ENCODE measurements around the gene CEP170B.
A peak's percentile ranks its signal among the peaks of the same experiment; 100 is the strongest.
"Not testable (repeated sequence)": the region's sequence is repeated elsewhere in the genome, so short reads cannot be mapped to it uniquely, and the experiment has no call there.

The CEP170B gene

GRCh38 chr14:104865081-104865630, at the start of gene CEP170B:
TSS of gene CEP170B (plus strand) at chr14:104865268. CDS start at chr14:104868451, 3,183 bp downstream.
- no peak for DNase-seq

- no peak for DNase-seq
Measured at GRCh38 chr14:104816616-104816884, 48.5 kb upstream of the CEP170B start.

- DNase-seq = no peak
Measured at GRCh38 chr14:104817930-104818713, 46.9 kb upstream of the CEP170B start.

- DNase-seq = no peak
Measured at GRCh38 chr14:104818714-104819161, 46.3 kb upstream of the CEP170B start.

GRCh38 chr14:104819361-104819781, 45.7 kb upstream of the CEP170B start:
- DNase-seq = no peak

GRCh38 chr14:104820669-104821228, 44.3 kb upstream of the CEP170B start:
- no peak for DNase-seq

GRCh38 chr14:104821229-104821945, 43.7 kb upstream of the CEP170B start:
- no peak for DNase-seq

GRCh38 chr14:104821971-104822608, 43.0 kb upstream of the CEP170B start:
- no peak for DNase-seq

- no peak for DNase-seq
Measured at GRCh38 chr14:104822821-104823615, 42.0 kb upstream of the CEP170B start.

- no peak for DNase-seq
Measured at GRCh38 chr14:104824353-104824997, 40.6 kb upstream of the CEP170B start.

GRCh38 chr14:104826189-104826860, 38.7 kb upstream of the CEP170B start:
- DNase-seq = peak; percentile 60 to 89

- DNase-seq = no peak
Measured at GRCh38 chr14:104826861-104827176, 38.2 kb upstream of the CEP170B start.

- DNase-seq = peak; percentile 24 to 28
Measured at GRCh38 chr14:104827177-104828055, 37.7 kb upstream of the CEP170B start.

GRCh38 chr14:104830781-104831180, 34.3 kb upstream of the CEP170B start:
- no peak for DNase-seq

GRCh38 chr14:104836171-104836935, 28.7 kb upstream of the CEP170B start:
- not testable (repeated sequence) for DNase-seq

- DNase-seq = no peak
Measured at GRCh38 chr14:104841730-104842129, 23.3 kb upstream of the CEP170B start.

GRCh38 chr14:104843006-104843405, 22.1 kb upstream of the CEP170B start:
- no peak for DNase-seq

GRCh38 chr14:104843442-104844305, 21.4 kb upstream of the CEP170B start:
- DNase-seq = no peak

All from bone marrow (tissue), 2 donors.